Activated CD4-positive, alpha-beta T cell treated with anti-CD3 and anti-CD28 coated beads, Interleukin-2, amount 10 ng/mL, durations not matched to agents 24 days and 14 days (primary cell): ENCODE data around the gene ST6GALNAC5. TPM values are rescaled to one million over a fixed set of nuclear protein-coding genes. Genes with fewer than 3 reads are reported as not detected.
"Not testable (repeated sequence)": the region's sequence is repeated elsewhere in the genome, so short reads cannot be mapped to it uniquely, and the experiment has no call there.

Experiments
- DNase-seq: peaks from one replicate; pipeline ENCODE4 v3.0.0; 2022
- H3K27ac Mint-ChIP-seq: one replicate; pipeline ENCODE4 v1.8.0; 2022; ENCODE audit warnings: mild to moderate bottlenecking, mixed read lengths
- H3K27me3 Mint-ChIP-seq: one replicate; pipeline ENCODE4 v1.8.0; 2022; ENCODE audit warnings: mixed read lengths
- H3K36me3 Mint-ChIP-seq: one replicate; pipeline ENCODE4 v1.8.0; 2022; ENCODE audit warnings: low read depth, mild to moderate bottlenecking, mixed read lengths
- H3K4me1 Mint-ChIP-seq: one replicate; pipeline ENCODE4 v1.8.0; 2021; ENCODE audit warnings: mixed read lengths
- H3K4me3 Mint-ChIP-seq: one replicate; pipeline ENCODE4 v1.8.0; 2022; ENCODE audit warnings: mild to moderate bottlenecking, moderate library complexity, mixed read lengths
- H3K9me3 Mint-ChIP-seq: one replicate; pipeline ENCODE4 v1.8.0; 2021; ENCODE audit warnings: mixed read lengths
- intact Hi-C: fragments of 100-400 bp; cut with micrococcal nuclease; formaldehyde crosslinking; loops from one replicate; pipeline ENCODE4 v1.15.1; 2023
- total RNA-seq: library from RNA; stranded (reverse); gene quantifications from 2 replicates; pipeline ENCODE4 v1.2.3, GENCODE V29; 2022

ST6GALNAC5 gene
- not detected in 2 replicates for total RNA-seq

- no peaks in the 10 kb centered on the region for H3K9me3 Mint-ChIP-seq
- no peaks in the 10 kb centered on the region for H3K36me3 Mint-ChIP-seq
- peaks cover 4% of the 10 kb centered on the region for H3K4me1 Mint-ChIP-seq
- peaks cover 72% of the 10 kb centered on the region for H3K27me3 Mint-ChIP-seq
- no peak within 1 kb of the TSS for H3K27ac Mint-ChIP-seq
- intact Hi-C loops, result loop anchor here (10.0 kb wide), 1 partner anchor 713 kb away; no protein-coding TSS in a partner anchor
- peak within 1 kb of the TSS; percentile 77 for H3K4me3 Mint-ChIP-seq
- no peak for DNase-seq
Measured at GRCh38 chr1:76867342-76868130, at the start of gene ST6GALNAC5. Gene ST6GALNAC5, plus strand, starts transcription at chr1:76867480.

- Mint-ChIP-seq H3K9me3 (no peaks in the 10 kb centered on the region), H3K27ac (no peak overlapping the region), H3K36me3 (no peaks in the 10 kb centered on the region), H3K4me3 (no peak overlapping the region), H3K4me1 (no peaks in the 10 kb centered on the region), H3K27me3 (peaks cover 7% of the 10 kb centered on the region)
- DNase-seq, result no peak
- intact Hi-C loops, result no loop called here
Measured at GRCh38 chr1:76820028-76820427, 47.3 kb upstream of the ST6GALNAC5 start.

- H3K27ac Mint-ChIP-seq, DNase-seq, intact Hi-C loops, H3K27me3 Mint-ChIP-seq, H3K36me3 Mint-ChIP-seq, H3K9me3 Mint-ChIP-seq, H3K4me1 Mint-ChIP-seq, H3K4me3 Mint-ChIP-seq: not testable (repeated sequence)
Measured at GRCh38 chr1:76822961-76823360, 44.3 kb upstream of the ST6GALNAC5 start.

GRCh38 chr1:76824106-76824505 is 43.2 kb upstream of the ST6GALNAC5 start:
- DNase-seq, result no peak
- no peaks in the 10 kb centered on the region for H3K4me1 Mint-ChIP-seq
- H3K36me3 Mint-ChIP-seq, result no peaks in the 10 kb centered on the region
- no peaks in the 10 kb centered on the region for H3K9me3 Mint-ChIP-seq
- no peak overlapping the region for H3K4me3 Mint-ChIP-seq
- H3K27ac Mint-ChIP-seq, result no peak overlapping the region
- intact Hi-C loops, result no loop called here
- H3K27me3 Mint-ChIP-seq, result peaks cover 9% of the 10 kb centered on the region

GRCh38 chr1:76826072-76826845 is 41.0 kb upstream of the ST6GALNAC5 start:
- peaks cover 5% of the 10 kb centered on the region for H3K4me1 Mint-ChIP-seq
- intact Hi-C loops, result no loop called here
- DNase-seq, result no peak
- no peak overlapping the region for H3K4me3 Mint-ChIP-seq
- no peaks in the 10 kb centered on the region for H3K9me3 Mint-ChIP-seq
- H3K27me3 Mint-ChIP-seq, result peaks cover 9% of the 10 kb centered on the region
- H3K36me3 Mint-ChIP-seq, result no peaks in the 10 kb centered on the region
- H3K27ac Mint-ChIP-seq, result no peak overlapping the region

GRCh38 chr1:76827066-76827465 is 40.2 kb upstream of the ST6GALNAC5 start:
- H3K4me1 Mint-ChIP-seq, result peaks cover 5% of the 10 kb centered on the region
- H3K4me3 Mint-ChIP-seq, result no peak overlapping the region
- H3K27me3 Mint-ChIP-seq, result peaks cover 9% of the 10 kb centered on the region
- intact Hi-C loops, result no loop called here
- DNase-seq, result no peak
- H3K36me3 Mint-ChIP-seq, result no peaks in the 10 kb centered on the region
- H3K27ac Mint-ChIP-seq, result no peak overlapping the region
- no peaks in the 10 kb centered on the region for H3K9me3 Mint-ChIP-seq

- Mint-ChIP-seq H3K27me3 (peaks cover 5% of the 10 kb centered on the region), H3K4me3 (no peak overlapping the region), H3K27ac (no peak overlapping the region), H3K9me3 (no peaks in the 10 kb centered on the region), H3K4me1 (peaks cover 5% of the 10 kb centered on the region), H3K36me3 (no peaks in the 10 kb centered on the region)
- intact Hi-C loops, result no loop called here
- DNase-seq, result no peak
Measured at GRCh38 chr1:76830373-76830772, 36.9 kb upstream of the ST6GALNAC5 start.

GRCh38 chr1:76832521-76832920 is 34.8 kb upstream of the ST6GALNAC5 start:
- Mint-ChIP-seq H3K4me1 (peaks cover 5% of the 10 kb centered on the region), H3K27ac (no peak overlapping the region), H3K27me3 (peaks cover 5% of the 10 kb centered on the region), H3K4me3 (no peak overlapping the region), H3K36me3 (no peaks in the 10 kb centered on the region), H3K9me3 (no peaks in the 10 kb centered on the region)
- DNase-seq, result no peak
- intact Hi-C loops, result no loop called here

GRCh38 chr1:76833151-76833550 is 34.1 kb upstream of the ST6GALNAC5 start:
- Mint-ChIP-seq H3K27me3 (peaks cover 4% of the 10 kb centered on the region), H3K4me3 (no peak overlapping the region), H3K27ac (no peak overlapping the region), H3K4me1 (peaks cover 5% of the 10 kb centered on the region), H3K9me3 (no peaks in the 10 kb centered on the region), H3K36me3 (no peaks in the 10 kb centered on the region)
- DNase-seq, result no peak
- intact Hi-C loops, result no loop called here

GRCh38 chr1:76833856-76834255 is 33.4 kb upstream of the ST6GALNAC5 start:
- H3K4me1 Mint-ChIP-seq, result peaks cover 5% of the 10 kb centered on the region
- H3K9me3 Mint-ChIP-seq, result no peaks in the 10 kb centered on the region
- peaks cover 2% of the 10 kb centered on the region for H3K27me3 Mint-ChIP-seq
- no peak overlapping the region for H3K27ac Mint-ChIP-seq
- H3K36me3 Mint-ChIP-seq, result no peaks in the 10 kb centered on the region
- intact Hi-C loops, result no loop called here
- no peak overlapping the region for H3K4me3 Mint-ChIP-seq
- no peak for DNase-seq

- Mint-ChIP-seq H3K27ac (no peak overlapping the region), H3K36me3 (no peaks in the 10 kb centered on the region), H3K4me3 (no peak overlapping the region), H3K9me3 (no peaks in the 10 kb centered on the region), H3K27me3 (peaks cover 2% of the 10 kb centered on the region), H3K4me1 (peaks cover 5% of the 10 kb centered on the region)
- DNase-seq, result no peak
- intact Hi-C loops, result no loop called here
Measured at GRCh38 chr1:76835203-76835602, 32.1 kb upstream of the ST6GALNAC5 start.

- intact Hi-C loops, result no loop called here
- Mint-ChIP-seq H3K27me3 (no peaks in the 10 kb centered on the region), H3K4me3 (no peak overlapping the region)
Measured at GRCh38 chr1:76840278-76840677, 27.0 kb upstream of the ST6GALNAC5 start.

GRCh38 chr1:76841460-76841859 is 25.8 kb upstream of the ST6GALNAC5 start:
- intact Hi-C loops, result no loop called here
- Mint-ChIP-seq H3K9me3 (peaks cover 6% of the 10 kb centered on the region), H3K27me3 (no peaks in the 10 kb centered on the region), H3K27ac (no peak overlapping the region), H3K36me3 (no peaks in the 10 kb centered on the region), H3K4me1 (peaks cover 6% of the 10 kb centered on the region), H3K4me3 (no peak overlapping the region)
- DNase-seq, result no peak

More at GRCh38 chr1:76840278-76840677, 27.0 kb upstream of the ST6GALNAC5 start:
- Mint-ChIP-seq H3K36me3 (no peaks in the 10 kb centered on the region), H3K4me1 (peaks cover 6% of the 10 kb centered on the region), H3K9me3 (peaks cover 6% of the 10 kb centered on the region), H3K27ac (no peak overlapping the region)
- no peak for DNase-seq

GRCh38 chr1:76843821-76844464 is 23.3 kb upstream of the ST6GALNAC5 start:
- H3K36me3 Mint-ChIP-seq, result no peaks in the 10 kb centered on the region
- peaks cover 6% of the 10 kb centered on the region for H3K4me1 Mint-ChIP-seq
- H3K4me3 Mint-ChIP-seq, result no peak overlapping the region
- intact Hi-C loops, result no loop called here
- DNase-seq, result no peak
- peaks cover 3% of the 10 kb centered on the region for H3K27me3 Mint-ChIP-seq
- no peak overlapping the region for H3K27ac Mint-ChIP-seq
- H3K9me3 Mint-ChIP-seq, result peaks cover 6% of the 10 kb centered on the region
